Activated CD4-positive, alpha-beta T cell treated with anti-CD3 and anti-CD28 coated beads for 4 hours (primary cell): Measurements from ENCODE around the gene PPP1R14C.

Experiments used
- DNase-seq, 2 donors: peaks; one replicate each; pipeline ENCODE4 v3.0.0-alpha.2; 2020

PPP1R14C gene

DNA sequence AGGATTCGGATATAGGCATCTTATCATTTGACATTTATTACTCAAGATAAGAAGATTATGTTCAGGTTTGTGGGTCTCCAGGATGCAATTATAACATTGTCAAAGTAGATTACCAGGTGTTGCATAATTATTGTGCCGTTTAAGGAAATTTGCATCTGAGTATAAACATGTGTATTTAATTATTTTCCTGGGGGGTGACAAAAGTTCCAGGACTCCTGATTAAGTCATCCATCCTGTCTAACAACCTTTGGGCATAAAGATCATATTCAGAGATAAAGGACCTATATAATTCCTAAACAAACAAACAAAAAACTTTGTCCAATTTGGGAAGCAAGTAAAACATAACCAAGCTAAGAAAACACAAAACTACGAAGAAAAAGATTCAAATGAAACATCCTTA is 3.3 kb upstream of the PPP1R14C start:
- no peak for DNase-seq

DNA sequence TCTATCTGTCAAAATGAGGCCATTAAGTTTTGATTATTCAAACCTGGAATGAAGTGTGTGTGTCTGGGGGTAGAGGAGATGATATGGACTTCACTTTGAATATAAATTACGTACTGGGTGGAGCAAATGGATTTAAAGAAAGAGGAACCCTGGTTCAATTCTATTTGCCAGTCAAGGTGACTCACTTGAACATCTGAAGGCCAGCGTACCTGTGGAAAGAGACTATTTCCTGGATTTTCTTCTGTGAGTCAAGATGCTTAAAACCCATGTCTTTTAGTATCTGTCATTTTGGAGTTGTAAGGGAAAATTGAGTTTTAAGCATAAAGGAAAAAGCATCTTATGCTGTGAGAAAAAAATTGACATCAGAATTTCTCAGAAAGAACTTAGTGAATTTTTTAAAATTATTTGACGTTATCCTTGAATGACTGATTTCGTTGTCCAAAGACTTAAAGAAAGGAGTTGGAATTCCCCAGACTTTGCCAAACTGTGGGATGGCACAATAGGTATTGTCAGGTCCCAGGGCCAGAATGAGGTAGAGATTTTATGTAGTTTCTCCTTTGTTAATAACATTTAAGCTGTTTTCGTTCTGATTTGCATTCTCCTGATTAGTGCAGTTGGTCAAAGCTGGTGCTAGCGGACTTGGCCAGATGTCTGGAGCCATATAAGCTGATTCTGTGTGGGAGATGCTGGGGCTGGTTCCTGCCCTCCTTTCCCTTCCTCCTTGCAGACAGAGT is 2.4 kb upstream of the PPP1R14C start:
- DNase-seq: no peak

DNA sequence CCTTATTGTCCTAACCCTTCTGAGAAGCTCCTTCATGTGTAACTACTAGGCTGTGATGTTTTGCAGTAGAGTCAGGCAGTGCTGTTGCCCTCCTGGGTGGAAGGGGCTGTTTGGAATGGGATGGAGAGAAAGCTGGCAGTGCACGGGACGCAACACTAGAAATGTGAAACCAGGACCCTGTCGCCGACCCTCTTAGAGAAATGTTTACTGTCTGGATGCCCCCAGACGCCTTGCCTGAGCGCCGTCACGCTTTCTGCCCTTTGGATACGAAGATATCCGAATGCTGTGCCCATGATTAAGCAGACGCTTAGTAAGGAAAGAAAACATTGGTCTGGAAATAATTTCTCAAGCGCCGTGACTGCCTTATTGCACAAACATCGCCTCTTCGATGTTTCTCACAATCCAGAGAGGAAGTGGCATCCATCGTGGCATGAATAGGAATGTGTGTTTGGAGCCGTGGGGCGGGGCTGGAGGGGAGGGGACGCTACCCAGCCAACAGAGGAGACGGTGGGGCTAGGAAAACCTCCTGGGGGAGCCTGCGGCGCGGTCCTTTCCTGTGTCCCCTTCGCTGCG is 661 bp upstream of the PPP1R14C start:
- DNase-seq: no peak

DNA sequence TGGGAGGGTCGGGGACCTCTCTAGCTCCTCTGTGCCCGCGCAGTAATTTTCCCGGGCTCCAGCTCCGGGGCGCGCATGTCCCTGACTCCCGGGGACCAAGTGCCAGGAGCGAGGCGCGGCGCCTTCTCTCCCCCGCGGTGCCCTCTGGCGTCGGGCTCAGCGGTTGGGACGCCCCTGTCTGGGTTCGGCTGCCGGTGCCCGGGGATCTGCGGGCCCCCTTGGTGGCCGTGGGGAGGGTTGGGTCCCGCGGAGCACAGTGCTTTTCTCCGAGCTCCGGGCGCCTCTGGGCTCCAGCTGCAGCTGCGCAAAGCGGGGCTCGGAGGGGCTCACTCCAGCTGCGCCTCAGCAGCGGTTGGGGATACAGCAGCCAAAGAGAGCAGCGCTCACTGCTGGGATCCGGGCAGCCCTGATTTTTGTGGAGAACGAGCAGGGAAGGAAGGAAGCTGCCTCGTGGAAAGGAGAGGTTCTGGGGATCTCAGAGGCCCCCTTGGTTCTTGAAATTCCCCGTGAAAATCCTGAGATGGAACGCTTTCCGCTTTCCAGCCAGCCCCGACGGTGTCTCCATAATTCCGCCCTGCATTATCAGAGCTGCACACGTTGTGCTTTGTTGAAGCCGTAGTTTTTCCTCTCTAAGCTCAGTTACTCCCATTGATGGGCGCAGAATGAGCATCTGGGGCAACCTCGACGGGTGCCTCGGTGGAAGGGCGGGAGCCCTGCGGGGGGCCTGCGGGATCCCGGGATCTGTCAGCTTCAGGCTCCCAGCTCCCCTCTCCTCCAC is 861 bp downstream of the PPP1R14C start:
- DNase-seq: no peak

DNA sequence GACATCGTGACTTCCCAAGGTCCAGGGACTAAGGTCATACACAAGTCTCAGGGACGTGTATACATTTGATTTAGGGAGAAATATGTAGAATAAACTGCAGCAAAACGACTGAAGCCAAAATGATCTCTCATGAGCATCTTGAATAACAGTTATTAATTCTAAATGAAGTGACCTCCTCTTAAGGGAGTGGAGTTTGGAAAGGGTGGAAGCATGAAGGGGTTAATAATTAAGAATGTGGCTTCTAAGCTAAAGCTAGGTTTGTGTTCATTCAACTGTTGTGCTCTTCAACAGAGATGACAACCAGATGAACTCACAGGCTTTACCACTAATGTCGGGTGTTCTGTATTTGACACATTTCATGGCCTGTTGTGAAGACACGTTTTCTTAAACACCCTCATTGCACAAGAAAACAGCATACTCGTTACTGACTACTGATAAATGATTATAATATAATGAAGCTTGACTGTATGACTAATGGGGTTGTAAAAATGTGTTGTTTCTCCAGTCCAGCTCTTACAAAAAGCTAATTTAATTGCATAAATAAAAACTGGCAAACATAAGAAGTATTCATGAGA is 1.5 kb downstream of the PPP1R14C start:
- no peak for DNase-seq

DNA sequence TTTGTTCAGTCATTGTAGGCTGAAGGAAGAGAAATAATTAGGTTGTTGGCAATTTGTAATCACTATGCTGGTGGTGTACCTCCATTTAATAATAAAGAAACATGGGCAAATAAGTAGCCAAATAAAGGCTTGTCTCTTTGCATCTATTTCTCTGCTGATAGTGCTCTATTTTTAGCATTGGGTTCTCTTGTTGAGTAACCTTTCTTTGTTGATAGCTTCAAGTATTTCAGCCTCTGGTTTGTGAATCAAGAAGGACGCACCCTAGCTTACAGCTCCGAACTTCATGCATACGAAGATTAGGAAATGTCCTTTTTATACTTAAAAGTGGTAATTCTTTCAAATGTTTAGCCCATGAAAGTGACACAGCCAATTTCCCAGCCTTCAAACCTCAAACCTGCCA is 2.6 kb downstream of the PPP1R14C start:
- no peak for DNase-seq

DNA sequence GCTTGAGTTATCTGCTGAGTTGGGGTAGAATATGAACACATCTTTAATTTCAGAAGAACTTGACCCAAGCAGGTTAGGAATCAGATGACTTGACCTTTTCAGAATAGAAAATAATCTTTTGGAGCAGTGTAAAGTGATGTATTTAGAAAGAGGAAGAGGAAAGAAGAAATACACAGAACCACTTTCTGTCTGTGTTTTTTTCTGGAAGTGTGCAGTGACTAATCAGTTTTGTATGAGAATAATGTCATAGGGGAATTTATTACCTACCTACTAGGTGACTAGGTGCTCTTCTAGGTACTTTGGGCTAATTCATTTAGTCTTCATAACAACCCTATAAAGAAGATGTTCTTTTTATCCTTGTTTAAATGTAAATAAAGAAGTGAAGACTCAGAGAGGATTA is 3.0 kb downstream of the PPP1R14C start:
- DNase-seq: no peak

DNA sequence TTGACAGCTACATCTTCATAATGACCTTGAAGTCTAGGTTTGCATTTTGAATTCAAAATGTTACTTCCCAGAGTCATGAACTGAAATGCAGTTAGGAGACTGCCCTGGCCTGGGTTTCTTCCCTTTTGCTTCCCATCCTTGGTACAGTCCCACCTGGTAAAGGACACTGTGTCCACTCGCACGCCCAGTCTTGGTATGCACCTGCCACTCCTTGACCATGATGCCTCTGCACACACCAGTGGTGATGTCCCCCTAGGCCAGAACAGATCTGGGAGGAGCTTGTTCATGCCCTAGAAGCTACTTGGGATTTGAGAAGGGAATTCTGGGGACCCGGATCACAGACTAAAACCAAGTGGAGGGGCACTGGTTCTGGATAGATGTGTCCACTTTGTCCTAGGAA is 3.6 kb downstream of the PPP1R14C start:
- no peak for DNase-seq

DNA sequence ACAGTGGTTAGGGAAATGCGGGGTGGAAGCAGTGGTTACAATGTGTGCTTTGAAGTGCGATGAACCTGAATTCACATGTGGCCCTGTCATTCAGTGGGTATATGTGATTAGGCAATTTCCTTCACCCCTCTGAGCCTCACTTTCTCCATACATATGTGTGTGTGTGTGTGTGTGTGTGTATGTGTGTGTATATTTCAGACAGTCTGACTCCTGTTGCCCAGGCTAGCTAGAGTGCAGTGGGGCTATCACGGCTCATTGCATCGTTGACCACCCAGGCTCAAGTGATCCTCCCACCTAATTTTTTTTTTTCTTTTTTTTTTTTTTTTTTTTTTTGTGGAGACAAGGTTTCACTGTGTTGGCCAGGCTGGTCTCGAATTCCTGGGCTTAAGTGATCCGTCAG is 6.3 kb downstream of the PPP1R14C start:
- no peak for DNase-seq

DNA sequence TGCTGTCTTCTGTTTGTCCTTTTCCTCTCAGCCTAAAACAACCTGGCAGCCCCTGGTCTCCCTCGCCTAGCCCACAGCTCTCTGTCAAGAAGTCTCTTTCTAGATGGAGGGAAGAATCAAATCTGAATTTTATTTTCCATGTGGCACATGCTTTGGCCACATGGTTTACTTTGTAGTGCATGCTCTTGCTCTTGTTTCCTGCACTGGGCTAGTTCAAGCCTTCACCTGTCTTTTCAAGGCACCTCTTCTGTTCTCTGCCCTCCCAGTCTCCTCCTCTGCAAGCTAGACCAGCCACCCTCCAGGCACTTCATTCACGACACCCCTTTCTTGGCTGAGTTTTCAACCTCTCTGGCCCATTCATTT is 7.6 kb downstream of the PPP1R14C start:
- no peak for DNase-seq

DNA sequence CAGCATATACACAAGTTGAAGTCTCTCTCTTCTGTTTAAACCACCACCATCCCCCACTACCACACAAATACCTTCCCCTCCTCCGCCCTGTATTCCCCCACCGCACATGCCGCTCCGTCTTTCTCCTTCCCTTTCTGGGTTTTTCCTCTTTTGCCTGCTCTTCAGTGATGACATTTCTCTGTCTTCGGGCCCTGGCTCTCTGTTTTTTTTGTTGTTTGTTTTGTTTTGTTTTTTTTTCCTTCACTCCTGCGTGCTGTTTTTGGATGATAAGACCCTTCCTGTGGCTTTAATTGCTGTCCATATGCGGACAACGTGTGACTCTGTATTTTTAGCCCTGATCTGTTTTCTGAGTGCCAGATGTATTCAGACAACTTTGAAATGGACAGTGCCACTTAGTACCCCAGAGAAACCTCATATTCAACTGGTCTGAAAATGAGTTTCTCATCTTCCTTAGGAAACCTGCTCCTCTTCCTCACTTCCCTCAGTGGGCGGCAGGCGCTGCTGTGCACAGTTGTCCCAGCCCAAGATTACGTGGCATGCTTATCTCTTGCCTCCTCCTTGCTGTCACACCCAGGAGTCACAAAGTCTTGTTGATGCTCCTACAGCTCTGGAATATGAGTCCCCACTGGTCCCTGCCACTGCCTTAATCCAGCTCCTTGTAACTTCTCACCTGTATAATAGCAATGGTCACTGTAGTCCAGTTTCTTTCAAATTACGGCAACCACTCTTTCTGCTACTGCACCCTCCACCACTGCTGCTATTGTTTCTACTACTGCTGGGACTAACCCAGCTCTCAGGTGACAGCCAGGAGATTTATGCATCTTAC is 8.2 kb downstream of the PPP1R14C start:
- DNase-seq: no peak

DNA sequence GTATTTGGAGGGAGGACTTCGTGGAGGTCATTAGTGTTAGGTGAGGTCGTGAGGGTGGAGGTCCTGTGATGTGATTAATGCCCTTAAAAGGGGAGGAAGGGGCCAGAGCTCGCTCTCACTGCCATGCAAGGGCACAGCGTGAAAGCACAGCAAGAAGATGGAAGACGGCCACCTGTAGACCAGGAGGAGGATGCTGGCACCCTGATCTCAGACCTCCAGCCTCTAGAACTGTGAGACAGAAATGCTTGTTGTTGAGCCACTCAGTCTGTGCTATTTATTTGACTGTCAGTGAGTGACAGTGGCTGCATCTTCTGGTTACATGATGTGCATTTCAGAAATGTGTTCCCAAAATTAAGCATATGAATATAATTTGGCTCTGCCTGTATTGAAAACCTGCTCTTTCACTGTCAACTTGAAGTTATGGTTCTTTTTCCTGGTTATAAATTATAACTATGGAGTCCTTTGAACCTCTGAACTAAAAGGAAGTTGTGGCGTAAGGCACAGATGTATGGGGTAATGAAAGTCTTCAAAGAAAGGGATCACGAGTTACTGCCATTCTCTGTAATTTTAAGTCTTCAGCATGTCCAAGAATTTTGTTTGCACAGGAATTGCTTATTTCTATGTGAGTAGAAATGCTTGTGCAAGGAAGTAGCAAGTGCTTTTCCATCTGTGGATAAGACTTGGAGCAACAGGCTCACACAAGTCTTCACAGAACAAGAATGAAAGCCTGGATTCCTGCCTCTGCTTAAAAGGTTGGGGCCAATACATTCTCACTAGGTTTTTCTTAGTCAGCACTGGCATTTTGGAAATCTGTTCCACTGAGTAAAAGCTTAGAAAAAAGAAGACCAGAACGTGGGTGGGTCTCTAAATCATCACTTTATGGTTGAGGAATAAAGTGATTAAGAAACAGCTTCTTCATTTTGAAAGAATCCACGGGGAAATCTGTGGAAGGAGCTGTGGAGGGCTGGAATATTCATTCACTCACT is 10.3 kb downstream of the PPP1R14C start:
- DNase-seq: no peak

DNA sequence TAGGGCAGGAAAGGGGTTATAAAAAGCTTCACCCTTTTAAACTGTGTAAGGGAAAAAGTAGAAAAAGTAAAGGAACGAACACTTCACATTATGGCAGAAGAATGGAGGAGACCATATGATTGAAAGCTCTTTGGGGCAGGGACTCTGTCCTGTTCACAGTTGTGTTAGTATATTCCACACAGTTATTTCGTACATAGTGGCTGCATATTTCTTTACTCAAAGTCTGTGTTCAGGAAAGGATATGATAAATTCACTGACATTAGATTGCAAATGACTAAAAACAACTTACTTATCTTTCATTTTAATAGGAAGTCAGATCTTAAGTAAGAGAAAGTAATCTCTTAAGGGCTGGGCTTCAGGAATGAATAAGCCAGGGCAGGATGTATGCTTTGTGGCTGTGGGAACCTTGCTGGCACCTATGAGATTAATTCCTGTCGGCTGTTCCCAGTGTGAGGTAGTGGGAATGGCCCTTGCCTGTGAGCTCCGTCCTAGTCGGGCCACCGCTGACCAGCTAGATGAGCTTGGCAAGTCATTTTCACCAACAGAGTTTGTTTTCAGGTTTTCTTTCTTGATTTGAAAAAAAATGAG is 11.2 kb downstream of the PPP1R14C start:
- no peak for DNase-seq

DNA sequence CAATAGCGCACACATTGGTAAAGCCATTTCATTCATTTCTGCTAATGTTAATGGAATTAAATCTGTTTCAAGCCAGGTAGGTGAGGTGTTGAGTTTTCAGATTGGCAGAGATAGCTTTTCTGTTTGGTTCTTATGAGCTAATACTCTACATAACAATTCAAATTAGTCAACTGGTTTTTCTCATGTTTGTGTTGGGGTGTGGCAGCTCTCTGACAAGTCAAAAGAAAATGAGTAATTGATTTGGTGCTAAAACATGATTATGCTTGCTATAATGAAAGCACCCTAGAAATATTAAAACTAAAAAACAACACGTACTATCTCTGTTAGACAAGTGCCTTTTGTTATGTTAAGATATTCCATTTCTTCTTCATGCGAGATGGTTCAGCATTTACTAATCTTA is 13.6 kb downstream of the PPP1R14C start:
- no peak for DNase-seq

DNA sequence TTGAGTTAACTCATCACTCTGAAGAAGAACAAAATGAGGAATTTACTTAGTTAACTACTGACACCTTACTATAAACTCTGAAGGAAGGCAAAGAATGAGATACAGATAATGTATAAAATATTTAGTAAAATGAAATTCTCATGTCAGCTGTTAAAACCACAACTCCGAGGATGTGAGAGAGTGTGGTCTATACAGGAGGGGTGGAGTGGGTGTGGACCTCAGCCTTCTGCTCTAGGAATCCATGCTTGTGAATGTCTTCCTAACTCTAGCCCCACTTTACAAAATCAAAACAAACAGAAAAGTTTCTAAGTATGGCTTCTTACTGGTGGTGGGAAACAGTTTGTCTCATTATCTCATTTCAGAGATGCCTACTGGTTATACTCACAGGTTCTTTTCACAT is 14.2 kb downstream of the PPP1R14C start:
- DNase-seq: no peak

DNA sequence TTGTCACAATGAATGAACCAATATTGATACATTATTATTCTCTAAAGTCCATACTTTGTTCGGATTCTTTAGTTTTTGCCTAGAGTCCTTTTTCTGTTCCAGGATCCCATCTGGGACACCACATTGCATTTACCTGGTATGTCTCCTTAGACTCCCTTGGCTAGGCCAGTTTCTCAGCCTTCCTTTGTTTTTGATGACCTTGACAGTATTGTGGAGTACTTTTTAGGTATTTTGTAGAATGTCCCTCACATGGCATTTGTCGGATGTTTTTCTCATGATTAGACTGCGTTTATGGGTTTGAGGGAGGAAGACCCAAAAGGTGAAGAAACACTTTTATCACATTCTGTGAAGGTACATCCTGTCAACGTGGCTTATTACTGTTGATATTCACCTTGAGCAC is 16.9 kb downstream of the PPP1R14C start:
- no peak for DNase-seq

DNA sequence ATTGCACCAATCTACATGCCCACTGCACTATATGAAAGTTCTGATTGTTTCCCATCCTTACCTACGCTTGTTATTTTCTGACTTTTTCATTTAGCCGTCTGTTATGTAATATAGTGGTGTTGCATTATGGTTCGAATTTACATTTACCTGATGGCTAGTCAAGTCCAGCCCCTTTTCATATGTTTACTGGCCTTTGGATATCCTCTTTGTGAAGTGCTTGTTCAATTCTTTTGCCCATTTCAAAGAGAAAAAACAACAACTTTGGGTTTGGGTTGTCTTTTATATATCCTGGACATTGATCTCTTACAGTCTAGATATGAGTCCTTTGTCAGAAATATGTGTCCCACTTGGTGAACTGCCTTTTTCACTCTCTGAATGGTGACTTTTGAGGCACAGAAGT is 21.1 kb downstream of the PPP1R14C start:
- DNase-seq: no peak

DNA sequence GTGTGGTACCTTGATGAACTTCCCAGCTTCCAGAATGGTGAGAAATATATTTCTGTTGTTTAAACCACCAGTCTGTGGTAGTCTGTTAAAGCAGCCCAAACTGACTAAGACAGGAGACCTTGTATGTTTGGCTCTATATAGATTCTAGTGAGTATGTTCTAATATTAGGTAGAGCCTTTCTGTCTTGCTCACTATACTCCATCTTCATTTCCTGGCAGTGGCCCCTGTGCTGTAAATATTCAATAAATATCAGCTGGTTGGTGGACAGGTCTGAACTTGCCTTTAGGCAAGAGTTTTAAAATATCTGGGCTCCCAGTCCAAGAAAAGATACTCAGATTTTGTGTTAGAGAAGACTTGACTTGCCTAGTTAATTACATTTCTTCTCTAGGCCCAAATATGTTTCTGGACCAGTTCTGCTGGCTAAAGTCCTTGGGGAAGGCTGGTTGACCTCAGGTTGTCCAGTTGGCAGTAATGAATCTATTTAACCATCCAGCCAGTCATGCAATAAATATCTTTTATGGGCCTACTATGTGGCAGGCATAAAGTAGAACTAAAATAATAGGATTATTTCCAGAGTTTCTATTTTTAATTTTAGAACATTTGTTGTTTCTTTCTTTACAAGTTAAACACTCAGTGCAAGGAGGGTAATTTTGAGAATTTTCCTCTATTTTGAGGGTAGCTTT is 22.3 kb downstream of the PPP1R14C start:
- DNase-seq: no peak

DNA sequence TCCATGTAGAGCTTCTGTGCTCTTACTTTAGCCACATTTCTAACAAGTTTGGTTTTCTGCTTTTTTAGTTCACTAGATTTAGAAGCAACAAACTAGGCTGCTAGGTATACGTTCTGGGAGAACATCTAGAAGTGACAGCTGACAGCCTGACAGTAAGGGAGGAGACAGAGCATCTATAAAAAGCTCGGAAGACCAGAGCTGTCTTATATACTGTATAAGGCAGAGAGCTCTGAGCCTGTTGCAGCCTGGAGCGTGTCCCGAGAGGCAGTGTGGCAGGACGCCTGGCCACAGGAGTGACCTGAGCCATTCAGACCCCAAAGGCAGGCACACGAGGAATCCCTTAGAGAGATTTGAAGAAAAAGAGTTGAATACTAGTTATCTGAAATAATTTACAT is 24.6 kb downstream of the PPP1R14C start:
- no peak for DNase-seq

DNA sequence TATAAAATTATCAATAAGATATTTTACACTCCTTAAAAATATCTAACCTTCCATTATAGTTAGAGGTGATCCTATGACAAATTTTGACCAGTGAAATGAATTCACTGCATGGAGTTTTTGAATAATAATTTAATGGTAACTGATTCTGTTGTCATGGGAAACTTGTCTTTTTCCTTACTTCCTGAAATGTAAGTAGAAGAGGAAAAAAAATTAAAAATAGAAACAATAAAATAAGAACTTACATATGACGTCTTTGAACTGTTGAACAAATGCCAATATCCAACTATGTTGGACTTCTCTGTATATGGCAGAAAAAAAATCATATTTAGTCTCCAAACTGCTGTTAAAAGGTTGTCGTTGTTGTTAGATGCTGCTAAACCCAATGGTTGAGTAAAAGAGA is 26.3 kb downstream of the PPP1R14C start:
- no peak for DNase-seq

DNA sequence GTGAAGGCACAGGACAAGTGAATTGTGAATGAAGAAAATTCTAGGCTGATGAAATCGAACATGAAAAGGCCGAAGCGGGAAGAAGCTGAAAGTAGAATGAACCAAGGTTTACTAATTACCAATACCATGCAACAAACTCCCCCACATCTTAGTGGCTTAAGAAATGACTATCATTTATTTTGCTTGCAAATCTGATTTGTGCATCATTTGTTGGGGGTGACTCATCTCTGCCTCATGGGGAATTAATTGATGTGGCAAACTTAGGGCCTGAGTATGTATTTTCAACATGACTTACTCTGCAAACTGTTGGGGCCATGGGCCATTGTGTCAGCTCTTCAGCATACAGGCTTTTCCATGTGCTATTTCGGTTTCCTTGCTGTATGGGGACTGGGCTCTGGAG is 26.8 kb downstream of the PPP1R14C start:
- DNase-seq: no peak
